ENCODE measurements around the gene FAM236C.
"Not testable (repeated sequence)": the region's sequence is repeated elsewhere in the genome, so short reads cannot be mapped to it uniquely, and the experiment has no call there.

The FAM236C gene

GRCh38 chrX:72912315-72912714 is at the start of gene FAM236C:
Gene FAM236C, plus strand, starts transcription at chrX:72912615. Its CDS starts 100 bp downstream, at chrX:72912715.
- DNase-seq: not testable (repeated sequence)

- DNase-seq: not testable (repeated sequence)
Measured at GRCh38 chrX:72882898-72883297, 29.5 kb upstream of the FAM236C start.

DNA sequence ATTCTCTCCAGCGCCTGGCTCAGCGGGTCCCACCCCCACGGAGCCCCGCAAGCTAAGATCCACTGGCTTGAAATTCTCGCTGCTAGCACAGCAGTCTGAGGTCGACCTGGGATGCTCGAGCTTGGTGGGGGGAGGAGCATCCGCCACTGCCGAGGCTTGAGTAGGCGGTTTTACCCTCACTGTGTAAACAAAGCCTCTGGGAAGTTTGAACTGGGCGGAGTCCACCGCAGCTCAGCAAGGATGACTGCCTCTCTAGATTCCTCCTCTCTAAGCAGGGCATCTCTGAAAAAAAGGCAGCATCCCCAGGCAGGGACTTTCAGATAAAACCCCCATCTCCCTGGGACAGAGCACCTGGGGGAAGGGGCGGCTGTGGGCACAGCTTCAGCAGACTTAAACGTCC is 22.7 kb upstream of the FAM236C start:
- not testable (repeated sequence) for DNase-seq

DNA sequence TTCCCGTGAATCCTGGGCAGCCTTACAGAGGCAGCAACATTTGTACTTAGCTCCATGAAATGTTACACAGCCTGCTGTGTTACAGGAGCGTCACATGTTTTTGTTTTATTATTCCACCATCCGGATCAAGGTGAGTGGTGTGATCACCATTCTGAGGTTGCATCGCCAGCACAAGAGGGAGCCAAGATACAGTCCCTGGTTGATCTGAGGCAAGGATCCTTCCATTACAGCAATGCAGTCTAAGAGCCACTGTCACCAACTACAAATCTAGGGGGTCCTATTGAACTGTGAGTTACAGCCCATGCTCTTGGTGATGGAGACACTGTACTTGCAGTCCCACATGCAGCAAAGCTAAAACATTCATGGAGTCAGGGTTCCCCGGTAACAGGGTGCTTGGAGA is 3.7 kb downstream of the FAM236C start:
- DNase-seq: not testable (repeated sequence)

DNA sequence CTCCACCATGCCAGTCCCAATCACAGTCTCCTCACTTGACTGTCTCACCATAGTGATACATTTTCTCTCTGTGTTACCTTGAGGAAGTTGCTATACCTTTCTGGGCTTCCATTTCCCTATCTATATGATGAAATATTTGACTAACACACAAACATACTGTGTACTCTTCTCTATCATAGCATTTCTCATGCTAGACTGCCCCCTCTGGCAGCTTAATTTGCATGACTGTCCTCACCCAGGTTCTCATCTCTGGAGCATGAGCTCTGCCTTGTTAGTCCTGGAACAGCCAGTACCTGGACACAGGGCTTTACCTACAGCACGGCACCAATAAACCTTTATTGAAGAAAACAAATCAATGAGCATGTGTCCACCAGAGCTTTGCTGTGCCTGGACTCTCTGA is 19.9 kb downstream of the FAM236C start:
- not testable (repeated sequence) for DNase-seq

GRCh38 chrX:72936455-72936854 is 24.0 kb downstream of the FAM236C start:
- not testable (repeated sequence) for DNase-seq

DNA sequence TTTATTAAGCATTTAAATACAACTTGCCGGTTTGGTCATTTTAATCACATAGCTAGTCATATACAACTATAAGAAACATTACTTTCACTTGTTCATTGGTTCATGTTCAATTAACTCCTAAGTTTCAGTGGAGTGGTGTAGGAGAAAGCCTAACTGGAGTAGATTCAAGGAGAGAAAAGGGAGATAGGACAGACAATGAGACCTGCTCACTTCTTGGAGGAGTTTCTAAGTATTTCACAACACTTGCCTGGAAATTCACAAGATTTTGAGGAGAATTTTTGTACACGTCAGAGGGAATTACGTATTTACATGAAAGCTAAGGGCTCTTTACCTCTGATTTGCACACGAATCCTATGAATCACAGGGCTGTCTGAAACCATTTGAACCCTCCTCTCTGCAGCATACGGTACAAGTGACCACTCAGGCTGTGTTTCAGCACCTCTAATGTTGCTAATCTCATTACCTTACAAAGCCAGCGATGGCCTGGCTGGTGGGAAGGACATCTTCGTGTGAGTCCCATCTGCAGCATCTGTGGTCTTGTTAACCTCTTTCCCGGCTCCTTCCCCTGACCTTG is 24.6 kb downstream of the FAM236C start:
- not testable (repeated sequence) for DNase-seq

- not testable (repeated sequence) for DNase-seq
Measured at GRCh38 chrX:72937906-72938305, 25.5 kb downstream of the FAM236C start, which contains the start of gene FAM236A. Gene FAM236A, plus strand, starts transcription at chrX:72938206. Its CDS starts 57 bp downstream, at chrX:72938263.

- not testable (repeated sequence) for DNase-seq
Measured at GRCh38 chrX:72942272-72942671, 29.9 kb downstream of the FAM236C start.

DNA sequence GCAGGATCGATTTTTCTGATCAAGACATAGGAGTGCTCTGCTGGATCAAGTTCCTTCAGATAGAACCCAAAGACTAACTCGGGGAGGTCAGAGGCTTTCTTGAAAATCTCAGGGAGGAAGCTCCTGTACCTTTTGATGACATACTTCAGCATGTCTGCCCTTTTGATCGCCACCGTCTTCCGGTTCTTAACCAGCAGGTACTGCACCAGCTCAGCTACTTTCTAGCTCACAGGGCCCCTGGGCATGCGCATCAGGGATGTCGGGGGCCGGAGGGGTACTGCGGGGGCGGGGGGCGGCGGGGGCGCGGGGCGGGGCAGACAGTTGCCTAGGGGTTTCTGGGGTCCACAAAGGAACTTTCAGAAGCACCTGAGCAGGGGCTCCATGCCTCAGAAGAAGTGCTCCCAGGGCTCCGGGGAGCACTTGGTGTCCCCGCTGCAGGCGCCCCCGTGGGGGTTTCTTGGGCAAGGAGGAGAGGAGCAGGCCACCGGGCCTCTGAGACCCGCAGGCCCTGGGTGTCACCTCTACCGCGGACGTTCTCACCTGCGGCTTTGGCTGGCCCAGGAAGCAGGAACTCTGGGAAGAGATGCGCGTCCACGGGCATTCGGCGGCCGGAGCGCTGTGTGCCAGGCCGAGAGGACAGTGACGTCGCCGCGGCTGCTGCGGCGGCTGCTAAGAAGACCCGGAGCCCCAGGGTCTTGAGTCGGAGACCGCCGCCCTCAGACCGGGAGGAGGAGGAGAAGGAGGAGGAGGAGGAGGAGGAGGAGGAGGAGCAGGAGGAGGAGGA is 30.8 kb downstream of the FAM236C start:
- not testable (repeated sequence) for DNase-seq

DNA sequence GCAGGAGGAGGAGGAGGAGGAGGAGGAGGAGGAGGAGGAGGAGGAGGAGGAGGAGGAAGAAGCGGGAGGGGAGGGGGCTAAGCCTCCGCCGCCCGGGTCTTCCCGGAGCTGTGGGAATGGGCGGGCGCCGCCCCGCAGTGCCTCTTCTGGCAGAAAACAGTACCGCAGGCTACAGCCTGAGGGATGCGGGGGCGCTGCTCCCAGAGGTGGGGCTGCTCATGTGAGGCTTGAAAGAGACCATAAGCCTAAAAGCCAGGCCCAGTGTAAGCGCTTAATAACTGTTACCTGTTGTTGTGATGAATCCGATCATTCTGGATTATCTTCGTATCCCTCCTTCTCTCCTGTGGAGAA is 31.4 kb downstream of the FAM236C start, which contains the start of gene DMRTC1:
Gene DMRTC1, minus strand, starts transcription at position 19 of the 351 bp plus-strand sequence. CDS start 68,143 bp downstream, outside the sequence.
- DNase-seq: not testable (repeated sequence)

- not testable (repeated sequence) for DNase-seq
Measured at GRCh38 chrX:72959971-72960370, 47.6 kb downstream of the FAM236C start.
